ENCODE data around the gene LDLRAD3. TPM values are rescaled to one million over a fixed set of nuclear protein-coding genes. Genes with fewer than 3 reads are reported as not detected.
"Not testable (repeated sequence)": the region's sequence is repeated elsewhere in the genome, so short reads cannot be mapped to it uniquely, and the experiment has no call there.

The LDLRAD3 gene
- total and polyA plus RNA-seq, 5 experiments from 2014 or later, result not detected

DNA sequence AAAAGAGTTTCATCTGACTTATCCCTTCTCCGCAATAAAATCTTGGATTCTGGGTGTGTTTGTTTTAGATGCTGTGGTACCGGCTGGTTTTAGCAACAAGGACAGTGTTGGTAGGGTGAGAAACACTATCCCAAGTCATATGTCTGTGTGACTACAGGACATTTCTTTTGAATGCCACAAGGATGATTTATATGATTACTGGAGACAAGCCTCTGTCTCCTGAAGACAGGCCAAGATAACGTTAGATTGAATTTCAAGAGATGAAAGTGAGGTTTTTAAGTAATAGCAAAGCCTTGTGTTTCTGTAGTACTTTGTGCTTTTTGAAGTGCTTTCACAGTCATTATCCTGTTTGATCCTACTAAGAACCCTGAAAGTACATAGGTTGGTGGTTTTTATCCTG, 243.8 kb downstream of the LDLRAD3 start:
- ATAC-seq, result no peak
- POLR2A ChIA-PET, result no interaction called here
- Mint-ChIP-seq H3K27ac (no peak overlapping the region), H3K4me1 (no peaks in the 10 kb centered on the region), H3K9me3 (peaks cover 0 to 4% (median 0%) of the 10 kb centered on the region in 9 donors), H3K4me3 (no peak overlapping the region), H3K27me3 (peaks cover 4 to 16% (median 4%) of the 10 kb centered on the region in 5 donors), H3K36me3 (no peaks in the 10 kb centered on the region)
- no peak for DNase-seq

DNA sequence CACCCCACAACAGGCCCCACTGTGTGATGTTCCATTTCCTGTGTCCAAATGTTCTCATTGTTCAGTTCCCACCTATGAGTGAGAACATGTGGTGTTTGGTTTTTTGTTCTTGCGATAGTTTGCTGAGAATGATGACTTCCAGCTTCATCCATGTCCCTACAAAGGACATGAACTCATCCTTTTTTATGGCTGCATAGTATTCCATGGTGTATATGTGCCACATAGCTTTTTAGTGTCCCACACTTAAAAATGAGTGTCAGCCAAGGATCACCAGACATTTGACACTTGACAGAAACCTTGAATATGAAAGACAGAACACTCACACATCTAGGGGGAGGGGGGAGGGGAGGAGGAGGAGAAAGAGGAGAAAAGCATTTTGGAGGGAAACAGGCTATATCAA, 245.9 kb downstream of the LDLRAD3 start:
- H3K4me3 Mint-ChIP-seq, ATAC-seq, H3K27ac Mint-ChIP-seq, H3K9me3 Mint-ChIP-seq, DNase-seq, H3K36me3 Mint-ChIP-seq, H3K4me1 Mint-ChIP-seq, POLR2A ChIA-PET: not testable (repeated sequence)
- peaks cover 5 to 16% (median 7%) of the 10 kb centered on the region in 5 donors for H3K27me3 Mint-ChIP-seq

- DNase-seq (no peak), ATAC-seq (no peak)
- POLR2A ChIA-PET, result no interaction called here
- Mint-ChIP-seq H3K9me3 (peaks cover 0 to 4% (median 0%) of the 10 kb centered on the region in 9 donors), H3K27ac (no peak overlapping the region), H3K36me3 (no peaks in the 10 kb centered on the region), H3K4me3 (no peak overlapping the region), H3K27me3 (peaks cover 0 to 13% (median 5%) of the 10 kb centered on the region in 5 donors), H3K4me1 (no peaks in the 10 kb centered on the region)
These were observed 248.1 kb downstream of the LDLRAD3 start for GRCh38 chr11:36191941-36192340.

DNA sequence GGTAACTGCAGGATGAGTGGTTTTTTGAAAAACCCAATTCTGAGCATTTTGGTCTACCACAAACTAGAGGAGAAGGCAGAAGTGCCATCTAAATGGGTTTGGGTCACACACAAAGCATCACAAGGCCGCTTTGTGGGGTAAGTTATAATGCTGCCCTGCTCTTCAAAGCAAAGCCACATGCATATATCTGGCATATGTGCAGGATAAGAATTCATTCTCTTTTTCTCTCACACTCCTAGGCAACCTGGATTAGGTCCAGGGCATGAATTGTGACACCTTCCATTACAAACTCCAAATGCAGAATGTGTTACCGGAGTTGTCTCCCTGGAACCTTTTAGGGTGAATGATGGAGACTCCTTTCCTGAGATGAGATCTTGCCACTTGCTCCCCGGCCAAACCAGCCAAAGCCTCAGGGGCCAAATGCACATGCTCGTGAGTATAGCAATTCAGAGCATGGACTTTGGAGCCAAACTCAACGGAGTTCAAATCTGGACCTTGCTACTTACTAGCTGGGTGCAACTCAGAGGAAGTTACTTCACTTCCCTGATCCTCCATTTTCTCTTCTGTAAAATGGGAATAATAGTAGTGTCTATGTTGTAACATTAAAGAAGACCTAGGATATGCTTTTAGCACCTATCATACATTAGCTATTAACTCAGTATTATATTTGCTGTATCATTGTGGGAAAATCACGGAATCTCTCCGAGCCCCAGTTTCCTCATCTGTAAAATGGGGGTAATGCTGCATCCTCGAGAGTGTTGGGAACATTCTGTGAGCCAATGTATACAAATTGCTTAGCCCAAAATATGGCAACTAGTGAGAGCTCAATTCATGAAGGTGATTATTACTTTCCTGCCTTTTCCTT, 248.8 kb downstream of the LDLRAD3 start:
- POLR2A ChIA-PET, result no interaction called here
- Mint-ChIP-seq H3K36me3 (no peaks in the 10 kb centered on the region), H3K27ac (no peak overlapping the region), H3K4me1 (no peaks in the 10 kb centered on the region), H3K27me3 (peaks cover 0 to 13% (median 3%) of the 10 kb centered on the region in 5 donors), H3K9me3 (peaks cover 0 to 4% (median 0%) of the 10 kb centered on the region in 9 donors), H3K4me3 (no peak overlapping the region)
- ATAC-seq, result no peak
- DNase-seq, result no peak

DNA sequence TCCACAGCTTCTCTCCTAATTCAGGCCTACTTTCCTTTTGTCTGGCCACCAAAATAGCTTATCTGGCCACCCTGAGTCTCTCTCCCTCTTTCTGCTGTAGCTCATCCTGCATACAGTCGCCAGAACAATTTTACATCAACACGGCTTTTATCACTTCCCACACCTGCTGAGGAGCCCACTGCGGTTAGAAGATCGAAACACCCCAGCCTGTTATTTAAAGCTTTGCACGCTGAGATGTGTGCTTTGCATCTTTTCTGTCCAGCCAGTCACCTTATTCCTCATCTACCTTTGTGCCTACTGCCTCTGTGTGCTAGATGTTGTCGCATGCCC, 249.4 kb downstream of the LDLRAD3 start:
- Mint-ChIP-seq H3K36me3 (no peaks in the 10 kb centered on the region), H3K27ac (no peak overlapping the region), H3K4me3 (no peak overlapping the region), H3K4me1 (no peaks in the 10 kb centered on the region), H3K27me3 (peaks cover 0 to 14% (median 2%) of the 10 kb centered on the region in 5 donors), H3K9me3 (peaks cover 0 to 4% (median 0%) of the 10 kb centered on the region in 9 donors)
- DNase-seq (no peak), ATAC-seq (no peak)
- POLR2A ChIA-PET, result no interaction called here

GRCh38 chr11:36193721-36194120, 249.9 kb downstream of the LDLRAD3 start:
- Mint-ChIP-seq H3K27ac (no peak overlapping the region), H3K4me1 (no peaks in the 10 kb centered on the region), H3K4me3 (no peak overlapping the region), H3K36me3 (no peaks in the 10 kb centered on the region), H3K27me3 (peaks cover 4 to 18% (median 5%) of the 10 kb centered on the region in 5 donors), H3K9me3 (peaks cover 0 to 4% (median 0%) of the 10 kb centered on the region in 9 donors)
- POLR2A ChIA-PET, result no interaction called here
- no peak for ATAC-seq
- no peak for DNase-seq

DNA sequence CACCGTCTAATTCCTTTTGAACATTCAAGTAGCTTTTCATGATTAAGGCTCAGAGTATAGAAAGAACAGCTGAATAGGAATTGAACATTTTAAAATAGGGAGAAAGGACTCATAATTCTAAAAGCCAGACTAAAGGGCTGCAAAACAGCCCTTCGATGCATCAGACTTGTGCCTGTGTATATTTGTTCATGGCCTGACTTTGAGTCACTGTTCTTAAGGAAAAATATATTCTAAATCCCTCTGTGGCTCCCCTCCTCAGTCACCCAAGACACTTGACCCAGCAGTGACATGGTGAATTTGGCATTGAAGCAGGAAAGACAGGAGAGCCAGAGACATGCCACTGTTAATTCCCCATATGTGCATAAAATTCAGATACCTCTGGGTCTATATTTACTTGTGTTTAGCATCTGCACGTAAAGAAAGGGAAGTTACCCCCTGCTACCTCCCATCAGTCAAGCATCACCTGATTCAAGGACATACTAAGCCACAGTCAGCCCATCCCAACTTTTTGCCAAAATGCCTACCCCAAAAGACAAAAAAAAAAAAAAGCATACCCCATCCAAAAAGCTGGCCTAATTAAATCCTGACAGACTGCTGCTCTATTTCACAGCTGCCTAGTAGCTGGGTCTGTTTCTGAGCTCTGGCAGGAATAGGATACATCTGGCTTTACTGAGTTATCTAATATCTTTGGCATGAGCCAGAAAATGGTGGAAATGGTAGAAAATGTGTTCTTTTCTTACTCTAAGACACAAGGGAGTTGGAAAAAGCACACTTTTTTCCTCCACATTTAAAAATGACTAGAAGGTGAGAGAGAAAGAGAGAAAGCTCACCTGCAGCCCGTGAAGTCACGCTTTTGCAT, 251.9 kb downstream of the LDLRAD3 start:
- no peak for DNase-seq
- POLR2A ChIA-PET, result no interaction called here
- peaks cover 3 to 26% (median 7%) of the 10 kb centered on the region in 5 donors for H3K27me3 Mint-ChIP-seq
- H3K36me3 Mint-ChIP-seq, result no peaks in the 10 kb centered on the region
- H3K9me3 Mint-ChIP-seq, result peaks cover 0 to 2% (median 0%) of the 10 kb centered on the region in 9 donors
- H3K27ac Mint-ChIP-seq, result no peak overlapping the region
- ATAC-seq, result no peak
- H3K4me3 Mint-ChIP-seq, result no peak overlapping the region
- H3K4me1 Mint-ChIP-seq, result no peaks in the 10 kb centered on the region

DNA sequence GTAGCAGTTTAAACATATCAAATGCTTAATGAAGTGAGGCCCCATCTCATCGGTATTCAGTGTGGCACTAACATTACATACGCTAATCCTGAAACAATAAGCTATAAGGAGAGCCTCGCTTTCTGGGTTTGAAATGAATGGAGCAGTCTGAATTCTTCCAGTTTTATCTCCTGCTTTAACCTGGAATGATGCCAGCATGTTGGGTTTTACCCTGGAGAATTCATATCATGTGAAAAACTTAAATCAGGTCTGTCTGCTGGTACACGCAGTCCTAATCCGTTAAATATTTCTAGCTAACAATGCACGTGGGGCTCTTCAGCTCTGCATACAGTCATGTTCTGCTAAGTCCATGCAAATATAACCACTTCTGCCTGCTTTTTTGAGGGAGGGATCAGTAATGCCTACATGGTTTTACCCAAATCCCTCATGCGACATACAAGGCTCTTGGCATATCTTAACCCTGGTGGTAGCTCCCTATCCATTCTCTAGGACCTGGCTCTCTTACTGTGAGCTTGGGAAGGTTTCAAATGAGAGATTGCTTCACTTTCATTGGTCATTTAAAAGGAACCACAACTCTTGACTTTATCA, 252.6 kb downstream of the LDLRAD3 start:
- no peak overlapping the region for H3K4me3 Mint-ChIP-seq
- no peak for ATAC-seq
- POLR2A ChIA-PET, result no interaction called here
- H3K27ac Mint-ChIP-seq, result no peak overlapping the region
- DNase-seq, result no peak
- H3K27me3 Mint-ChIP-seq, result peaks cover 3 to 29% (median 7%) of the 10 kb centered on the region in 5 donors
- no peaks in the 10 kb centered on the region for H3K4me1 Mint-ChIP-seq
- peaks cover 0 to 2% (median 0%) of the 10 kb centered on the region in 9 donors for H3K9me3 Mint-ChIP-seq
- H3K36me3 Mint-ChIP-seq, result no peaks in the 10 kb centered on the region

DNA sequence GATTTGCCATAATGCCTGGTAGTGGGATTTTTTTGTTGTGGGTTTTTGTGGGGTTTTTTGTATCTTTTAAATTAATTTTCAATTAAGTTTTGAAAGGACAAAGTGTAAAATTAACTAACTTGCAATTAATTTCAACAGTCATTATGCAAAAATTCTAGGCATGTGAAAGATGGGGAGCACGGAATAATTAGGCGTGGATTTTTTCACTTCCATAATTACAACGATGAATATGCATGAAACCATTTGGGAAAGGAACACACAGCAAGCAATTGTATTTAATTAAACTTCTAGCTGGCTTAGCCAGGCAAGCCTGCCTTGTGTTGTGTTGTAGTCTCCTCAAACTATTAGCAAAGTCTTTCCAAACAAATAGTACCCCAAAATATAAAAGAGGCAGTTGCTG, 257.5 kb downstream of the LDLRAD3 start:
- Mint-ChIP-seq H3K36me3 (no peaks in the 10 kb centered on the region), H3K4me1 (no peaks in the 10 kb centered on the region), H3K27ac (no peak overlapping the region), H3K4me3 (no peak overlapping the region), H3K27me3 (peaks cover 7 to 49% (median 11%) of the 10 kb centered on the region in 5 donors), H3K9me3 (peaks cover 0 to 2% (median 0%) of the 10 kb centered on the region in 9 donors)
- POLR2A ChIA-PET, result no interaction called here
- DNase-seq (no peak), ATAC-seq (no peak)

GRCh38 chr11:36205536-36205935, 261.7 kb downstream of the LDLRAD3 start:
- no peaks in the 10 kb centered on the region for H3K4me1 Mint-ChIP-seq
- H3K27ac Mint-ChIP-seq, result no peak overlapping the region
- H3K9me3 Mint-ChIP-seq, result peaks cover 0 to 2% (median 0%) of the 10 kb centered on the region in 9 donors
- H3K36me3 Mint-ChIP-seq, result no peaks in the 10 kb centered on the region
- POLR2A ChIA-PET, result no interaction called here
- ATAC-seq (no peak), DNase-seq (no peak)
- no peak overlapping the region for H3K4me3 Mint-ChIP-seq
- peaks cover 6 to 35% (median 13%) of the 10 kb centered on the region in 5 donors for H3K27me3 Mint-ChIP-seq

DNA sequence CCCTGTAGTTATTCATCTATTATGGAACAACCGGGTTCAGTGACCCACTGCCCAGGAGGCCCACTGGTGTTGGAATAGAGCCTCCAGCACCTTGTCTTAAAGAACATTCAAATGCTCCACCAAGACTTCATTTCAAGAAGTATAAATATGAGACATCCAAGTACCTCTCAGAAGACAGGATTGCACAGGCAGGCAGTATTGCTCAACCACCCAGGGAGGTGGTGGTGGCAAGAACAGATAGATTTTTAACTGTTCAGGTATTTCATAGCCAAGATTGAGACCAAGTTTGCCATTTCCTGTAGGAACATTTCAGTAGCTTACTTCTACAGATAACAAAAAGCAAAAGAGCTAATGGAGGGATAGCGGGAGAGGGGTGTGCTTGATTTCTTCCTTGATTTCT, 266.7 kb downstream of the LDLRAD3 start:
- POLR2A ChIA-PET, result no interaction called here
- ATAC-seq (no peak), DNase-seq (no peak)
- H3K27ac Mint-ChIP-seq, result no peak overlapping the region
- H3K9me3 Mint-ChIP-seq, result peaks cover 0 to 3% (median 0%) of the 10 kb centered on the region in 9 donors
- no peak overlapping the region for H3K4me3 Mint-ChIP-seq
- H3K4me1 Mint-ChIP-seq, result no peaks in the 10 kb centered on the region
- peaks cover 14 to 33% (median 17%) of the 10 kb centered on the region in 5 donors for H3K27me3 Mint-ChIP-seq
- H3K36me3 Mint-ChIP-seq, result no peaks in the 10 kb centered on the region

DNA sequence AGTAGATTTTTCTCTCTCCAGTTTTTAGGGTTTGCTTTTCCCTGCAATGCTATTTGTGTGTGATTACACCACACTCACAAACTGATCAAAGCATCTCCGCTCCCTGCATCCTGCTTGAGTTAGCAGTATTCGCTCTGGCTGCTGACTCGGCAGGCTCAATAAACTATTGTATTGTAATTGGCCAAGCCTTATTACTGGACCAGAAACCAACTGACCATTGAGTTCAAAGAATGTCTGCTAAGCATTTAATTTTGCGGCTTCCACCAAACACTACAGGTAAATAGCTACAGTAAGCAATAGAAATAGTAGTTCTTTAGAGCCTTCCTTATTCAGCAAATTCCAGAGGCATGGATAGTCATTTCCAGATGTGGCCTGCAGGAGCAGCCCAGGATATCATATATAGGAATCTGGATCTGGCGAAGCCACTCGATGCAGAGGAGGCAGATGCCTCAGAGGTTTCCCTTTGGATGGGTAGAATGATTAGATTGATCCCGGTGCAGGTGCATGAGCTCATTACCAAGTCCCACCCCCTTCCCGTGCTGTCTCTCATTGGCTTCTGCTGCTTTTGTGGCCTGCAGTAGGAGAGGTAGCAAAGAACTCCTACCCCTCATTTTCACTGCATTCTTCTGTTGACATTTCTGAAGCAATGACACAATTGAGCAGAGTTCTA, 268.0 kb downstream of the LDLRAD3 start:
- H3K36me3 Mint-ChIP-seq, result no peaks in the 10 kb centered on the region
- H3K9me3 Mint-ChIP-seq, result peaks cover 0 to 3% (median 0%) of the 10 kb centered on the region in 9 donors
- H3K27me3 Mint-ChIP-seq, result peaks cover 12 to 33% (median 15%) of the 10 kb centered on the region in 5 donors
- POLR2A ChIA-PET, result no interaction called here
- no peak for ATAC-seq
- no peaks in the 10 kb centered on the region for H3K4me1 Mint-ChIP-seq
- no peak for DNase-seq
- H3K4me3 Mint-ChIP-seq, result no peak overlapping the region
- H3K27ac Mint-ChIP-seq, result no peak overlapping the region
